Measurements from ENCODE around the gene SPOP.
A peak's percentile ranks its signal among the peaks of the same experiment; 100 is the strongest.

The SPOP gene

DNA sequence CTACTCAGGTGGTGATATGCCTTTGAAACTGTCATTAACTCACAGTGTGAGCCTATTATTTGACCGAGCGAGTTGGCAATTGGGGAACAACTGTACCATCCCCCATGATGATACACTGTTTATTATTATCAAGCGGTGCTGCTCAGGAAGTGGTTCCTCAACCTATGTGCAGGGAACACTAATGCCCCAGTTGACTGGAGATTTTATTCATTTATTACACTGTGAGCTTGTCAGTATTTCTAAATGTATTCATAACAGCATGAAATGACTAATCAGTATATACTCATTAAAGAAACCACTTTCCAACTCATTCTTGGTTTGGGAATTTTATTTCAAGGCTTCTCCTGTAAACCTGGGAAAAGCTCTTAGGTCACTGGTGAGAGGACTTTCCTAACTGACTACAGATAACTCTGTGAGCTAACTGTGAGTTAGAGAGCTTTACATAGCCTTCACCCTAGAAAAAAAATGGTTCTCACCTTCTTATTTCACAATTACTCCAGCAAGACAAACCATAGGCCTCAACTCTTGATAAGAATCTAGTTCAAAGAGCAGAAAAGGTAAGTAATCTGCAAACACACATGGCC is 59.8 kb downstream of the SPOP start:
- no peak for DNase-seq
- H3K4ac ChIP-seq (ENCODE audit: low read depth, low read length), result no peak overlapping the region
- peaks cover 2% of the 10 kb centered on the region for H3K36me3 ChIP-seq (ENCODE audit: control insufficient read depth, insufficient read depth, low read length)
- no peak overlapping the region for H4K5ac ChIP-seq (ENCODE audit: low read length)
- H3K56ac ChIP-seq (ENCODE audit: low read length), result no peak overlapping the region
- H3K18ac ChIP-seq (ENCODE audit: low read length), result no peak overlapping the region
- H2AK5ac ChIP-seq (ENCODE audit: low read length), result no peak overlapping the region
- no peak overlapping the region for H3K4me3 ChIP-seq (ENCODE audit: low read length)
- WGBS (ENCODE audit: extremely low coverage, insufficient coverage, low lambda C conversion rate), result no CpG with 5 or more reads among the region's 3 CpGs
- no peaks in the 10 kb centered on the region for H3K4me1 ChIP-seq (ENCODE audit: control insufficient read depth, low read depth, low read length)
- H4K8ac ChIP-seq (ENCODE audit: low read depth, low read length), result no peak overlapping the region
- no peak overlapping the region for H3K4me2 ChIP-seq (ENCODE audit: low read length)
- H3K27ac ChIP-seq (ENCODE audit: low read depth, low read length), result no peak overlapping the region
- no peak overlapping the region for H3K23ac ChIP-seq (ENCODE audit: low read length)
- no peaks in the 10 kb centered on the region for H3K27me3 ChIP-seq (ENCODE audit: insufficient read depth, low read length, poor library complexity)
- no peak overlapping the region for H3K9ac ChIP-seq (ENCODE audit: low read length)
- H2BK15ac ChIP-seq (replicated peaks; ENCODE audit: low read depth), result no peak overlapping the region
- H3K79me1 ChIP-seq (ENCODE audit: low read length), result no peaks in the 10 kb centered on the region
- H2BK120ac ChIP-seq (ENCODE audit: low read depth, low read length), result no peak overlapping the region
- no peak overlapping the region for H2BK5ac ChIP-seq (ENCODE audit: low read length)
- no peaks in the 10 kb centered on the region for H3K79me2 ChIP-seq (ENCODE audit: control insufficient read depth, insufficient read depth, low read length)

DNA sequence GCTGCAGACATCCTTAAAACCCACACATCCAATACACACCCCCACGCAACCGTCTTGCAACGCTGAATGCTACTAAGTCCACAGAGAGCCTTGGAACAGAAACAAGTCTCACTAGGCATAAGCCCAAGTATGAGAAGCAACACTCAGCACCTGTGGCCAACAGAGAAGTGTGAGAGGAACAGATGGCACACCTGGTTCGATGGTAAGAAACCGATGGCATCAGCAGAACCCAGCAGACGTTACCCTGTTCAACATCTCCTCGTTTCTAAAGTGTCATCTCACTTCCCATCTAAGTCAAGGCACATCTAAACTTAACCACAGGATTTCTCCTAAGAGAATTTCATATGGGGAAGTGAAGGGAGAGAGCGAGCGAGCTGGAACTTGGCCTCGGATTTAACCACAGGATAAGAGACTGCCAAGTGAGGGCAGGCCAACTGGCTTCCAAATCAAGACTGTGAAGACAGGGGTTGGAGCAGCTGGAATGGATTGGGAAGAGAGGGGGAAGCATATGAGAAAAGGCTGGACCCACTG is 61.2 kb downstream of the SPOP start:
- DNase-seq, result no peak
- no peak overlapping the region for H3K4me2 ChIP-seq (ENCODE audit: low read length)
- no peak overlapping the region for H3K9ac ChIP-seq (ENCODE audit: low read length)
- H2AK5ac ChIP-seq (ENCODE audit: low read length), result no peak overlapping the region
- no peak overlapping the region for H3K4me3 ChIP-seq (ENCODE audit: low read length)
- H3K56ac ChIP-seq (ENCODE audit: low read length), result no peak overlapping the region
- H3K27ac ChIP-seq (ENCODE audit: low read depth, low read length), result no peak overlapping the region
- H3K79me2 ChIP-seq (ENCODE audit: control insufficient read depth, insufficient read depth, low read length), result no peaks in the 10 kb centered on the region
- no peaks in the 10 kb centered on the region for H3K4me1 ChIP-seq (ENCODE audit: control insufficient read depth, low read depth, low read length)
- no peak overlapping the region for H3K23ac ChIP-seq (ENCODE audit: low read length)
- no peak overlapping the region for H2BK15ac ChIP-seq (replicated peaks; ENCODE audit: low read depth)
- H4K5ac ChIP-seq (ENCODE audit: low read length), result no peak overlapping the region
- peaks cover 2% of the 10 kb centered on the region for H3K36me3 ChIP-seq (ENCODE audit: control insufficient read depth, insufficient read depth, low read length)
- no peak overlapping the region for H4K8ac ChIP-seq (ENCODE audit: low read depth, low read length)
- H3K27me3 ChIP-seq (ENCODE audit: insufficient read depth, low read length, poor library complexity), result no peaks in the 10 kb centered on the region
- WGBS (ENCODE audit: extremely low coverage, insufficient coverage, low lambda C conversion rate), result no CpG with 5 or more reads among the region's 10 CpGs
- H3K79me1 ChIP-seq (ENCODE audit: low read length), result no peaks in the 10 kb centered on the region
- H2BK120ac ChIP-seq (ENCODE audit: low read depth, low read length), result no peak overlapping the region
- no peak overlapping the region for H3K18ac ChIP-seq (ENCODE audit: low read length)
- no peak overlapping the region for H2BK5ac ChIP-seq (ENCODE audit: low read length)
- H3K4ac ChIP-seq (ENCODE audit: low read depth, low read length), result no peak overlapping the region

DNA sequence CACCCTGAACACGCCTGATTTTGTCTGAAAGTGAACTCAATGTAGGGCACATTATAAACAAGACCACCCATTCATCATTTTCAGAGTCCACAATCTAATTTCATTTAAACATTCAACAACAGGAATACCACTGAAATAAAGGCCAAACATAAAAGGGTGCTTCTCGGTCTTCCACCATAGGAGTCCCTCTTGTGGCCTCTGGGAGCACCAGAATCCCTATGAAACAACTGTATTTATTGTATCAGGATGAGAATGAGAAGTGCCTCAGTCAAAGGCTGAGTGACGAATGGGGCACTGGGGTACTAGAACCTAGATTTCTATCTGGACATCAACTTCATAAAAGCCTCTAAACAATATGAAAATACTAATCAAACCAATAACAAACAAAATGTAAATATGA is 61.8 kb downstream of the SPOP start:
- Histone ChIP-seq H3K79me2 (ENCODE audit: control insufficient read depth, insufficient read depth, low read length) (no peaks in the 10 kb centered on the region), H3K4ac (ENCODE audit: low read depth, low read length) (no peak overlapping the region), H4K8ac (ENCODE audit: low read depth, low read length) (no peak overlapping the region), H3K56ac (ENCODE audit: low read length) (no peak overlapping the region), H4K5ac (ENCODE audit: low read length) (no peak overlapping the region), H2BK5ac (ENCODE audit: low read length) (no peak overlapping the region), H3K18ac (ENCODE audit: low read length) (no peak overlapping the region), H2AK5ac (ENCODE audit: low read length) (no peak overlapping the region), H3K27me3 (ENCODE audit: insufficient read depth, low read length, poor library complexity) (no peaks in the 10 kb centered on the region), H3K36me3 (ENCODE audit: control insufficient read depth, insufficient read depth, low read length) (peaks cover 2% of the 10 kb centered on the region), H3K4me3 (ENCODE audit: low read length) (no peak overlapping the region), H3K4me2 (ENCODE audit: low read length) (no peak overlapping the region), H2BK120ac (ENCODE audit: low read depth, low read length) (no peak overlapping the region), H2BK15ac (replicated peaks; ENCODE audit: low read depth) (no peak overlapping the region), H3K9ac (ENCODE audit: low read length) (no peak overlapping the region), H3K23ac (ENCODE audit: low read length) (no peak overlapping the region), H3K27ac (ENCODE audit: low read depth, low read length) (no peak overlapping the region), H3K4me1 (ENCODE audit: control insufficient read depth, low read depth, low read length) (no peaks in the 10 kb centered on the region), H3K79me1 (ENCODE audit: low read length) (no peaks in the 10 kb centered on the region)
- DNase-seq, result peak; percentile 25
- WGBS (ENCODE audit: extremely low coverage, insufficient coverage, low lambda C conversion rate), result no CpG with 5 or more reads among the region's 3 CpGs

DNA sequence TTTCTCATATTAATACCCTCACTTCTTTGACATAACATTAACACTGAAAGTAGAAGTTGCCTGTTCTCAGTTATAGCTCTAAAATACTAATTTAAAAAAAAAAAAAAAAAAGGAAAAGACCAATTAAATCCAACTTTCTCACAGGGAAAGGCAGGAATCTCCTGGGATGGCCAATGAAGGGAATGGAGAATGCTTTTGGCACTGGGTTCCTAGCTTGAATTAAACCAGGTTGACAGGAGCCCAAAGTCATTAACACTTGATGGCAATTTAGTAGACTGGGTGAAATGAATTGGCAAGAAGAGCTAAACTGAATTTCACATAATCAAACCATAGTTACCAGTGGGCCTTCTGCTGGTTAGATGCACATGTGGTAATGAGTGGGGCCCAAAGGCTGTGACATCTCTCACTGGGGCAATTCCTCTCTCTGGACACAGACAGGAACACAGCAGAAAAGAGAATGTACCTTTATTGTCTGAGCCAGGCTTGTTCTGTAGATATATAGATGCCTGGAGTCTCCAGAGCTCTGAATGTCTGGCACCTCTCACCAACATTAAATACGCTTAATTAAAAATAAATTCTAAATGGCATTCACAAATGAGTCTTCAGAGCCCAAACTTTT is 64.6 kb downstream of the SPOP start:
- H4K5ac ChIP-seq (ENCODE audit: low read length), result no peak overlapping the region
- H2BK5ac ChIP-seq (ENCODE audit: low read length), result no peak overlapping the region
- H3K9ac ChIP-seq (ENCODE audit: low read length), result no peak overlapping the region
- H3K4ac ChIP-seq (ENCODE audit: low read depth, low read length), result no peak overlapping the region
- no peak overlapping the region for H4K8ac ChIP-seq (ENCODE audit: low read depth, low read length)
- H3K27ac ChIP-seq (ENCODE audit: low read depth, low read length), result no peak overlapping the region
- no peak overlapping the region for H3K18ac ChIP-seq (ENCODE audit: low read length)
- no peak for DNase-seq
- H3K4me2 ChIP-seq (ENCODE audit: low read length), result no peak overlapping the region
- H3K36me3 ChIP-seq (ENCODE audit: control insufficient read depth, insufficient read depth, low read length), result peaks cover 4% of the 10 kb centered on the region
- WGBS (ENCODE audit: extremely low coverage, insufficient coverage, low lambda C conversion rate), result no CpG with 5 or more reads among the region's 1 CpG
- H3K4me1 ChIP-seq (ENCODE audit: control insufficient read depth, low read depth, low read length), result no peaks in the 10 kb centered on the region
- H2BK120ac ChIP-seq (ENCODE audit: low read depth, low read length), result no peak overlapping the region
- H3K79me1 ChIP-seq (ENCODE audit: low read length), result no peaks in the 10 kb centered on the region
- H3K79me2 ChIP-seq (ENCODE audit: control insufficient read depth, insufficient read depth, low read length), result no peaks in the 10 kb centered on the region
- H2AK5ac ChIP-seq (ENCODE audit: low read length), result no peak overlapping the region
- no peaks in the 10 kb centered on the region for H3K27me3 ChIP-seq (ENCODE audit: insufficient read depth, low read length, poor library complexity)
- H2BK15ac ChIP-seq (replicated peaks; ENCODE audit: low read depth), result no peak overlapping the region
- no peak overlapping the region for H3K23ac ChIP-seq (ENCODE audit: low read length)
- H3K4me3 ChIP-seq (ENCODE audit: low read length), result no peak overlapping the region
- no peak overlapping the region for H3K56ac ChIP-seq (ENCODE audit: low read length)

DNA sequence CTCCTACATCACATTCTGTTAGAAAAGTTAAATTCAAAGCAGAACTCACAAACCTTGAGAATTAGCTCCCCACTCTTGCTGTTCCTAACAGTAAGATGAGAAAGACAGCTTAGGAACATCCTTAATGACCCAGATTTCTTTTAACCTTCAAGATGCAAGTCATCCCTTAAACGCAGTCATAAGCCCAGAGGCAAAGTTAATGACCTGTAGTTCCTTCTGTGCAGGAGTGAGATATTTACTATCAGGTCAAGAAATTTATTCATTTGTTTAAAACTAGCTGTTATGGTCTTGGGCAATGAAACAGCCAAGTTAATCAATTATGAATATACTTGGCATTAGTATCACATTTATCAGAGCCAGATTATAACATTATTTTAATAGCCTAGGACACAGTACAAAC is 65.2 kb downstream of the SPOP start:
- no peak overlapping the region for H4K8ac ChIP-seq (ENCODE audit: low read depth, low read length)
- H4K5ac ChIP-seq (ENCODE audit: low read length), result no peak overlapping the region
- H2BK15ac ChIP-seq (replicated peaks; ENCODE audit: low read depth), result no peak overlapping the region
- no peak overlapping the region for H3K18ac ChIP-seq (ENCODE audit: low read length)
- H2BK120ac ChIP-seq (ENCODE audit: low read depth, low read length), result no peak overlapping the region
- no peaks in the 10 kb centered on the region for H3K79me1 ChIP-seq (ENCODE audit: low read length)
- no peak overlapping the region for H3K9ac ChIP-seq (ENCODE audit: low read length)
- no peak overlapping the region for H3K56ac ChIP-seq (ENCODE audit: low read length)
- H3K4me2 ChIP-seq (ENCODE audit: low read length), result no peak overlapping the region
- H3K27me3 ChIP-seq (ENCODE audit: insufficient read depth, low read length, poor library complexity), result no peaks in the 10 kb centered on the region
- no peak overlapping the region for H3K4me3 ChIP-seq (ENCODE audit: low read length)
- H3K36me3 ChIP-seq (ENCODE audit: control insufficient read depth, insufficient read depth, low read length), result peaks cover 3% of the 10 kb centered on the region
- no CpG with 5 or more reads among the region's 1 CpG for WGBS (ENCODE audit: extremely low coverage, insufficient coverage, low lambda C conversion rate)
- no peak overlapping the region for H3K27ac ChIP-seq (ENCODE audit: low read depth, low read length)
- H3K23ac ChIP-seq (ENCODE audit: low read length), result no peak overlapping the region
- no peaks in the 10 kb centered on the region for H3K79me2 ChIP-seq (ENCODE audit: control insufficient read depth, insufficient read depth, low read length)
- no peak overlapping the region for H2BK5ac ChIP-seq (ENCODE audit: low read length)
- no peaks in the 10 kb centered on the region for H3K4me1 ChIP-seq (ENCODE audit: control insufficient read depth, low read depth, low read length)
- no peak overlapping the region for H3K4ac ChIP-seq (ENCODE audit: low read depth, low read length)
- no peak for DNase-seq
- H2AK5ac ChIP-seq (ENCODE audit: low read length), result no peak overlapping the region
